Smooth muscle cell (in vitro differentiated cells): ENCODE measurements around the gene PIK3C2G. TPM values are rescaled to one million over a fixed set of nuclear protein-coding genes. Genes with fewer than 3 reads are reported as not detected.

Experiments
- DNase-seq: peaks from one replicate; lab custom pipeline; 2025; ENCODE audit not compliant: unreplicated experiment; lab: John Stamatoyannopoulos, UW
- H2AFZ ChIP-seq: fragments of 200-600 bp; sonication (generic); 2 replicates; pipeline ENCODE4 v1.6.0; 2016; ENCODE audit warnings: antibody characterized with exemption, low read depth, mild to moderate bottlenecking
- H3F3A ChIP-seq: fragments of 200-600 bp; sonication (generic); 2 replicates; pipeline ENCODE4 v1.6.0; 2017; ENCODE audit warnings: antibody characterized with exemption, low read depth
- H3K27ac ChIP-seq: fragments of 200-600 bp; sonication (generic); 2 replicates; pipeline ENCODE4 v1.5.1; 2016; ENCODE audit warnings: low read depth, mild to moderate bottlenecking
- H3K27me3 ChIP-seq: fragments of 200-600 bp; sonication (generic); 2 replicates; pipeline ENCODE4 v1.6.1; 2016; ENCODE audit warnings: low read depth, mild to moderate bottlenecking
- H3K36me3 ChIP-seq: fragments of 200-600 bp; sonication (generic); 2 replicates; pipeline ENCODE4 v1.5.1; 2016; ENCODE audit warnings: low read depth
- H3K4me1 ChIP-seq: fragments of 200-600 bp; sonication (generic); 2 replicates; pipeline ENCODE4 v1.5.1; 2016; ENCODE audit warnings: low read depth
- H3K4me2 ChIP-seq: fragments of 200-600 bp; sonication (generic); 2 replicates; pipeline ENCODE4 v1.6.0; 2016; ENCODE audit warnings: mild to moderate bottlenecking
- H3K4me3 ChIP-seq: fragments of 200-600 bp; sonication (generic); 2 replicates; pipeline ENCODE4 v1.5.1; 2016; ENCODE audit warnings: mild to moderate bottlenecking
- H3K79me2 ChIP-seq: fragments of 200-600 bp; sonication (generic); 2 replicates; pipeline ENCODE4 v1.6.0; 2016; ENCODE audit warnings: low read depth, mild to moderate bottlenecking
- H3K9ac ChIP-seq: fragments of 200-600 bp; sonication (generic); 2 replicates; pipeline ENCODE4 v1.6.0; 2016; ENCODE audit warnings: low read depth
- H3K9me3 ChIP-seq: fragments of 200-600 bp; sonication (generic); replicated peaks from 2 replicates; pipeline ENCODE4 v1.5.1; 2016; ENCODE audit warnings: low read depth
- H4K20me1 ChIP-seq: fragments of 200-600 bp; sonication (generic); 2 replicates; pipeline ENCODE4 v1.6.0; 2016; ENCODE audit warnings: low read depth
- polyA plus RNA-seq: library from polyadenylated mRNA; unstranded; fragments of >200 nt; fragmentation: Nextera tagmentation; extraction: Ambion mirVana; gene quantifications from 2 replicates; pipeline ENCODE4 v1.2.1, GENCODE V29; 2016
- total RNA-seq: library from RNA; depleted of rRNA; stranded (reverse); fragments of >200 nt; gene quantifications from 2 replicates; pipeline ENCODE4 v1.2.3, GENCODE V29; 2014
- TF ChIP-seq, protein P1 (sequence below): fragments of 200-600 bp; sonication (generic); IDR thresholded peaks from 2 replicates; pipeline ENCODE4 v1.5.1; 2017; ENCODE audit warnings: borderline replicate concordance, mild to moderate bottlenecking, antibody characterized with exemption; ENCODE audit not compliant: insufficient read depth, poor library complexity, severe bottlenecking

PIK3C2G gene
- total and polyA plus RNA-seq, 2 experiments from 2014 or later: 0.63 TPM; not detected in 1

DNA sequence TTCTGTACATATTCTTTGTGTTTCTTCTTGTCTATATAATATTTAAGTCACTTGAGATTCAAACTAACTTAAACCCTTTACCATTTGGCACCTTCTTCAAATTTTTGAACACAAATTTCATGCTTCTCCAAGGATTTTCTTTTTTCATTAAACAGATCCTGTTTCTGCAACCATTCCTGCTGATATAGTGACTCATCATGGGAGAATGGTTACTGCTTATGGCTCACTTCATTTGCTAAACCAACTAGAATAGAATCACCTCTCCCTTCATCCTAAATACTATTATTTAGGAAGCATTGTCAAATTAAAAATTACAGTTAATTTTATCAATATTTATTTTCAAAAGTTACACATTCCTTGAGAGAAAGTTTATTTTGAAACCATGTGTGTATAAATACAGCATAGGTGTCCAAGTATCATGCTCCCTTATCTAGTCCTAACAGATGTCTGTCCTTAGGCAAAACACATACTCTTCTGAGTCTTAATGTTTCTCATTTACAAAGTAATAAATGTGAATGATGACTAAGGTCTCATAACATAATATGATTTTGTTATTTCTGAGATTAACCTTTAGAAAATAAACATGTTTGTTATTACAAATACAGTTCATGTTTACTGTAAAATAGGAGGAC lies 435.8 kb downstream of the PIK3C2G start:
- no peak overlapping the region for H3K4me3 ChIP-seq
- TF ChIP-seq, protein P1, sequence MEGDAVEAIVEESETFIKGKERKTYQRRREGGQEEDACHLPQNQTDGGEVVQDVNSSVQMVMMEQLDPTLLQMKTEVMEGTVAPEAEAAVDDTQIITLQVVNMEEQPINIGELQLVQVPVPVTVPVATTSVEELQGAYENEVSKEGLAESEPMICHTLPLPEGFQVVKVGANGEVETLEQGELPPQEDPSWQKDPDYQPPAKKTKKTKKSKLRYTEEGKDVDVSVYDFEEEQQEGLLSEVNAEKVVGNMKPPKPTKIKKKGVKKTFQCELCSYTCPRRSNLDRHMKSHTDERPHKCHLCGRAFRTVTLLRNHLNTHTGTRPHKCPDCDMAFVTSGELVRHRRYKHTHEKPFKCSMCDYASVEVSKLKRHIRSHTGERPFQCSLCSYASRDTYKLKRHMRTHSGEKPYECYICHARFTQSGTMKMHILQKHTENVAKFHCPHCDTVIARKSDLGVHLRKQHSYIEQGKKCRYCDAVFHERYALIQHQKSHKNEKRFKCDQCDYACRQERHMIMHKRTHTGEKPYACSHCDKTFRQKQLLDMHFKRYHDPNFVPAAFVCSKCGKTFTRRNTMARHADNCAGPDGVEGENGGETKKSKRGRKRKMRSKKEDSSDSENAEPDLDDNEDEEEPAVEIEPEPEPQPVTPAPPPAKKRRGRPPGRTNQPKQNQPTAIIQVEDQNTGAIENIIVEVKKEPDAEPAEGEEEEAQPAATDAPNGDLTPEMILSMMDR: no peak
- H3K27me3 ChIP-seq: no peaks in the 10 kb centered on the region
- no peak overlapping the region for H3K9ac ChIP-seq
- H3K9me3 ChIP-seq: no peaks in the 10 kb centered on the region
- DNase-seq: no peak
- no peaks in the 10 kb centered on the region for H3F3A ChIP-seq
- no peaks in the 10 kb centered on the region for H4K20me1 ChIP-seq
- no peak overlapping the region for H3K27ac ChIP-seq
- H3K36me3 ChIP-seq: no peaks in the 10 kb centered on the region
- H3K4me1 ChIP-seq: no peaks in the 10 kb centered on the region
- no peak overlapping the region for H3K4me2 ChIP-seq
- no peak overlapping the region for H2AFZ ChIP-seq
- no peaks in the 10 kb centered on the region for H3K79me2 ChIP-seq

Other genes starting within 250 kb of the PIK3C2G start
- not detected in 2 replicates for gene RERGL, start 171.3 kb upstream of the PIK3C2G start, total RNA-seq
- not detected in 2 replicates for gene RERGL, start 171.3 kb upstream of the PIK3C2G start, polyA plus RNA-seq